AG04450 (cell line): ENCODE measurements around the gene GADD45A. TPM values are rescaled to one million over a fixed set of nuclear protein-coding genes. Genes with fewer than 3 reads are reported as not detected.

ENCODE experiments used
- CTCF ChIA-PET: fragments of 300-600, 350-600 bp; formaldehyde crosslinking; extraction: SDS; loops from one replicate; lab custom pipeline; 2022; ENCODE audit warnings: antibody characterized with exemption, inconsistent platforms; lab: Charles Lee
- POLR2A ChIA-PET: fragments of 350-600 bp; formaldehyde crosslinking; extraction: SDS; loops from one replicate; lab custom pipeline; 2021; ENCODE audit warnings: antibody characterized with exemption, inconsistent platforms; lab: Yijun Ruan, JAX
- DNase-seq: peaks from one replicate; pipeline ENCODE4 v3.0.0-alpha.2; 2011; ENCODE audit warnings: low read depth, low spot score
- H3K27ac ChIP-seq: one replicate; pipeline ENCODE4 v1.5.1; 2012; ENCODE audit warnings: low read depth, low read length, control low read depth
- H3K27me3 ChIP-seq: one replicate; pipeline ENCODE4 v1.6.0; 2012; ENCODE audit warnings: low read length; ENCODE audit not compliant: control insufficient read depth, insufficient read depth
- H3K4me3 ChIP-seq: 2 replicates; pipeline ENCODE4 v1.5.1; 2011; ENCODE audit warnings: mild to moderate bottlenecking, low read depth, low read length, control low read depth
- H3K9me3 ChIP-seq: 2 replicates; pipeline ENCODE4 v1.5.1; 2012; ENCODE audit warnings: low read length; ENCODE audit not compliant: control insufficient read depth, insufficient read depth
- polyA plus RNA-seq: library from polyadenylated mRNA; depleted of rRNA; stranded (reverse); fragments of >200 nt; gene quantifications from 2 replicates; pipeline ENCODE4 v1.2.3, GENCODE V29; 2011
- TF ChIP-seq, protein P1 (sequence below): IDR thresholded peaks from 2 replicates; pipeline ENCODE4 v1.5.1; 2011; ENCODE audit warnings: low read depth, low read length, control low read depth, inconsistent platforms

Gene GADD45A
- polyA plus RNA-seq, 1 experiment, result 41.8 TPM

DNA sequence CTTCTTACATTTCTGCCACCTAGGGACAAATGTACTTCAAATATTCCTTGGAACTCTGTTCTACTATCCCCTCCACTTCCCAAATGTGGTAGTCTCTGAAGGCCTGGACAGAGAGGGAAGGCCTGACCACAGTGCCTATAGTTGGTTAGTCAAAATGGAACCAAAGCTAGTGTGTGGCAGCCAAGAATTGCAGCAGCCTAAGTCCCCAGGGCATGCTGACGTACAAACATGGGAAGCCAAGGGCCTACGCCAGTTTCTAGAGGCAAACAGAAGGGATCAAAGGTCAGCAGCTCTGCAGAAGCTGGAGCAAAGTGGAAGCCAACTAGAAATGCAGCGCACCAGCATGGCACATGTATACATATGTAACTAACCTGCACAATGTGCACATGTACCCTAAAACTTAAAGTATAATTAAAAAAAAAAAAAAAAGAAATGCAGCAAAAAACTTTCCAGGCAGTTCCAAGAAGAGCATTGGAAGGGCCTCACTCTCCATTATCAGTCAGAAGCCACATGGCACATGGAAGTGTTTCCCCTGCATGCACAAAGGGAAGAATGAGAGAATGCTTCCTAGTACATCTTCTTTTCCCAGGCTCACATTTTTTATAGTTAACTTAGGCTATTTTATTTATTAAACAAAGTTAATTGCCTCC is 39.4 kb upstream of the GADD45A start:
- ChIA-PET POLR2A (no interaction called here), CTCF (no interaction called here)
- TF ChIP-seq, protein P1, sequence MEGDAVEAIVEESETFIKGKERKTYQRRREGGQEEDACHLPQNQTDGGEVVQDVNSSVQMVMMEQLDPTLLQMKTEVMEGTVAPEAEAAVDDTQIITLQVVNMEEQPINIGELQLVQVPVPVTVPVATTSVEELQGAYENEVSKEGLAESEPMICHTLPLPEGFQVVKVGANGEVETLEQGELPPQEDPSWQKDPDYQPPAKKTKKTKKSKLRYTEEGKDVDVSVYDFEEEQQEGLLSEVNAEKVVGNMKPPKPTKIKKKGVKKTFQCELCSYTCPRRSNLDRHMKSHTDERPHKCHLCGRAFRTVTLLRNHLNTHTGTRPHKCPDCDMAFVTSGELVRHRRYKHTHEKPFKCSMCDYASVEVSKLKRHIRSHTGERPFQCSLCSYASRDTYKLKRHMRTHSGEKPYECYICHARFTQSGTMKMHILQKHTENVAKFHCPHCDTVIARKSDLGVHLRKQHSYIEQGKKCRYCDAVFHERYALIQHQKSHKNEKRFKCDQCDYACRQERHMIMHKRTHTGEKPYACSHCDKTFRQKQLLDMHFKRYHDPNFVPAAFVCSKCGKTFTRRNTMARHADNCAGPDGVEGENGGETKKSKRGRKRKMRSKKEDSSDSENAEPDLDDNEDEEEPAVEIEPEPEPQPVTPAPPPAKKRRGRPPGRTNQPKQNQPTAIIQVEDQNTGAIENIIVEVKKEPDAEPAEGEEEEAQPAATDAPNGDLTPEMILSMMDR, result no peak
- H3K9me3 ChIP-seq, result no peaks in the 10 kb centered on the region
- H3K4me3 ChIP-seq, result no peak overlapping the region
- no peak overlapping the region for H3K27ac ChIP-seq
- DNase-seq, result no peak
- no peaks in the 10 kb centered on the region for H3K27me3 ChIP-seq

DNA sequence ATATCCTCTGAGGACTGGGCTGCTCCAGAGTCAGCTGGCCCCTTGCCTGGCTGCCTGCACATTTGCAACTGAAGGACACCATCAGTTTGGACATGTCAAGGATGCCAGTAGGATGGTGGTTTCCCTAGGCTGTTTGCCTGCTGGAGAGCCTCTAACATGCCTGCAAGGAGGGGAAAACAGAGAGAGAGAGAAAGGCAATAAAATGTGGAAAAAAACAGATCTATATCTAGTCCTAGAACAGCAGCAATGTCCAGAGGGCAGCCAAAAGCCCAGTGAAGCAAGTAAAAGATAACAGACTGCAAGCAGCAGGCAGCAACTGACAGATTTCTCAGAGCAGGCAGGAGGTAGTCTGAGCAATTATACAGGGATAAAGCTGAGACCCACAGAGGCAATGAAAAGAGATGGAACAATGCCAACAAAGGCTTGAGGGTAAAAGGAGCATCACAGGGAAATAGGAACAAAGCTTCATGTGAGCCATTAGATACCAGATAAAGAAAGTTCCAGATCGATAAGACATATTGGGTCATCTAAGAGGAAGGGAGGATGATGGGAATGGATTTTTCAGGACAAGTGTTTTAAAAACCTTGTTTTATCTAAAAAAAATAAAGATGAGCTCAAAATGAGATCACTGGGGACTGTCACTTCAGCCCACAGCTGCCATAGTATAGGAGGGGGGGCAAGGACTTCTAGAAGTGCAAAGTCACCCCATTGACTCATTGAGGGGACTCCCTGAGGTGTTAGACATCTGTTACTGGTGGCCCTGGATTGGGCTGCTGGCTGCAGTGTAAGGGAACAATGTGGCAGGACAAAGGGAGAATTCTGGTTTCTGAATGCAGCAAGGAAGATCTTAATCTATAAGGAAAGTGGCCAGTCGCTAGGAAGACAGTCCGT is 38.6 kb upstream of the GADD45A start:
- no peaks in the 10 kb centered on the region for H3K9me3 ChIP-seq
- H3K4me3 ChIP-seq, result no peak overlapping the region
- POLR2A ChIA-PET, result no interaction called here
- H3K27me3 ChIP-seq, result no peaks in the 10 kb centered on the region
- no peak overlapping the region for H3K27ac ChIP-seq
- TF ChIP-seq, protein P1, result no peak
- CTCF ChIA-PET, result interaction anchor here (0.5 to 1.0 kb wide), 2 partner anchors 25 to 920 kb away, joined by 3 read pairs; no protein-coding TSS in a partner anchor
- DNase-seq, result no peak

GRCh38 chr1:67647036-67647798 is 37.8 kb upstream of the GADD45A start:
- H3K27me3 ChIP-seq, result no peaks in the 10 kb centered on the region
- DNase-seq, result no peak
- TF ChIP-seq, protein P1, result no peak
- no peaks in the 10 kb centered on the region for H3K9me3 ChIP-seq
- POLR2A ChIA-PET, result no interaction called here
- H3K4me3 ChIP-seq, result no peak overlapping the region
- no peak overlapping the region for H3K27ac ChIP-seq
- CTCF ChIA-PET, result interaction anchor here (0.5 to 1.0 kb wide), 3 partner anchors 26 to 921 kb away, joined by 3 to 5 read pairs (median 3); no protein-coding TSS in a partner anchor

DNA sequence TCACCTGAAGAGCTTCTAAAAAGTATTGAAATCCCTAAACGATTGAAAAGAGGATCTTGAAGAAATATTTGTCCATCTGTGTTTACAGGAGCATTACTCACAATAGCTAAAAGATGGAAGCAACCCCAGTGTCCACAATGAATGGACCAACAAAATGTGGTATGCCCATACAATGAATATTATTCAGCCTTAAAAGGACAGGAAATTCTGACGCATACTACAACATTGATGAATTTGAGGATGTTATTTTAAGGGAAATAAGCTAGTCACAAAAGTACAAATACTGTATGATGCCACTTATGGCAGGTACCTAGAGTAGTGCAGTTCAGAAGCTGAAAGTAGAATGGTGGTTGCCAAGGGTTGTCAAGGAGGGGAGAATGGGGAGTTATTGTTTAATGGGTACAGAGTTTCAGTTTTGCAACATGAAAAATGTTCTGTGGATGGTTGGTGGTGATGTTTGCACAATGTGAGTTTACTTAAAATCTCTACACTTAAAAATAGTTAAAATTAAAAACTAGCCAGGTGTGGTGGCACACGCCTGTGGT is 37.1 kb upstream of the GADD45A start:
- H3K27me3 ChIP-seq, result no peaks in the 10 kb centered on the region
- H3K4me3 ChIP-seq, result no peak overlapping the region
- H3K27ac ChIP-seq, result no peak overlapping the region
- ChIA-PET CTCF (interaction anchor here (1.0 kb wide), 1 partner anchor 86 kb away, joined by 5 read pairs; no protein-coding TSS in a partner anchor), POLR2A (no interaction called here)
- TF ChIP-seq, protein P1, result no peak
- no peak for DNase-seq
- H3K9me3 ChIP-seq, result no peaks in the 10 kb centered on the region
